Endothelial cell (in vitro differentiated cells): ENCODE data around the gene MROH8. TPM values are rescaled to one million over a fixed set of nuclear protein-coding genes. Genes with fewer than 3 reads are reported as not detected.

Source experiments
- DNase-seq: peaks from one replicate; pipeline ENCODE4 v3.0.0; 2021; ENCODE audit warnings: low spot score
- H3K27ac Mint-ChIP-seq: one replicate; pipeline ENCODE4 v1.8.0; 2021; ENCODE audit warnings: mixed read lengths, inconsistent platforms; ENCODE audit not compliant: unreplicated experiment
- H3K27me3 Mint-ChIP-seq: one replicate; pipeline ENCODE4 v1.8.0; 2021; ENCODE audit warnings: mild to moderate bottlenecking, moderate library complexity, mixed read lengths, inconsistent platforms; ENCODE audit not compliant: unreplicated experiment
- H3K36me3 Mint-ChIP-seq: one replicate; pipeline ENCODE4 v1.8.0; 2021; ENCODE audit warnings: mild to moderate bottlenecking, low read depth, mixed read lengths, inconsistent platforms; ENCODE audit not compliant: unreplicated experiment
- H3K4me1 Mint-ChIP-seq: one replicate; pipeline ENCODE4 v1.8.0; 2021; ENCODE audit warnings: mild to moderate bottlenecking, mixed read lengths, inconsistent platforms; ENCODE audit not compliant: unreplicated experiment
- H3K4me3 Mint-ChIP-seq: one replicate; pipeline ENCODE4 v1.8.0; 2021; ENCODE audit warnings: mild to moderate bottlenecking, mixed read lengths, inconsistent platforms; ENCODE audit not compliant: unreplicated experiment
- H3K9me3 Mint-ChIP-seq: one replicate; pipeline ENCODE4 v1.8.0; 2021; ENCODE audit warnings: mixed read lengths, inconsistent platforms; ENCODE audit not compliant: unreplicated experiment
- CTCF ChIP-seq: fragments of 200-600 bp; sonication (generic); IDR thresholded peaks from one replicate; pipeline ENCODE4 v1.5.0; 2021; ENCODE audit warnings: antibody characterized with exemption; ENCODE audit not compliant: unreplicated experiment
- total RNA-seq: library from RNA; stranded (reverse); fragmentation: NEBNext Ultra II Directional; extraction: Animal tissue kit (Norgen Biotek cat#: 25700); gene quantifications from one replicate; pipeline ENCODE4 v1.2.1, GENCODE V29; 2021; ENCODE audit not compliant: unreplicated experiment

Gene MROH8
- total RNA-seq, 1 donor from 2014 or later, result 4.3 TPM

- DNase-seq, result no peak
- H3K27me3 Mint-ChIP-seq, result no peaks in the 10 kb centered on the region
- H3K27ac Mint-ChIP-seq, result no peak overlapping the region
- no peaks in the 10 kb centered on the region for H3K9me3 Mint-ChIP-seq
- H3K4me1 Mint-ChIP-seq, result no peaks in the 10 kb centered on the region
- H3K4me3 Mint-ChIP-seq, result no peak overlapping the region
- peaks cover 38% of the 10 kb centered on the region for H3K36me3 Mint-ChIP-seq
- TF ChIP-seq CTCF, result no peak
Measured at GRCh38 chr20:37223053-37223452, 43.7 kb upstream of the MROH8 start.

DNA sequence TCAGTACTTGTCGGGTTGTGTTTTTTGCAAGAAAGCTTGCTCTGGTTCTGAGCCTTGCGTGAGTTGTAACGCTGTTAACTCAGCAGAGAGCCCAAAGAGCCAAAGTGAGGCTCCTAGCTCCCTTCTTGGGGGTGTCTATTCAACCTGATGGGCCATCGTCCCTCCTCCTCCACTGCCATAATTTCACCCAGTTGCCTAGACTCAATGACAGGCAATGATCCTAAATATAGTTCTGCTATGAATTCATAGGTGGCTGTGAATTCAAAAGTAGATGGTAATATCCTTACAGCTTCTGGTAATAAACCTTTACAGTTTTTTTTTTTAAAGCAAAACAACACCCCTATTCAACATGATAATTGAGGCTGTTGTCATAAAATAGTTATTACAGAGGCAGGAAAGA, 42.7 kb upstream of the MROH8 start:
- no peak for TF ChIP-seq CTCF
- H3K4me1 Mint-ChIP-seq, result no peaks in the 10 kb centered on the region
- peaks cover 31% of the 10 kb centered on the region for H3K36me3 Mint-ChIP-seq
- DNase-seq, result no peak
- H3K27me3 Mint-ChIP-seq, result no peaks in the 10 kb centered on the region
- no peaks in the 10 kb centered on the region for H3K9me3 Mint-ChIP-seq
- H3K4me3 Mint-ChIP-seq, result no peak overlapping the region
- no peak overlapping the region for H3K27ac Mint-ChIP-seq

DNA sequence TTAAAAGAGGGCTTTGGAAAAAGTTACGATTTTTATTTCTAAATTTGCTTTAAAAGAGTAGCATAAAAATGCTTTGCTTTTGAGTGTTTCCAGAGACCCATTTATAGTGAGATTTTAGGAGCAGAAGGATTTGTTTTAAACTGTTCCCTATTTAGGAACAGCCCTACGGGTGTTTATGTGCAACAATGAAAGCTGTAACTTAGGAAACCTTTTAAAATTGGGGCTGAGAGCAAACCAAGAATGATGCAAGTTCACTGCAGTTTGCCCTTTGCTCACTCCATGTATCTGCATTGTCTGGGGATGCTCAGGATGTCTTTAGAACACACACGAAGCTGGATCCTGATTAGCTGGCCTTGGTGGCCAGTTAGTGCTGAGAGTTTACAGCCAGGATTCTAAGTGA, 41.4 kb upstream of the MROH8 start:
- no peak overlapping the region for H3K4me3 Mint-ChIP-seq
- H3K27me3 Mint-ChIP-seq, result no peaks in the 10 kb centered on the region
- no peaks in the 10 kb centered on the region for H3K4me1 Mint-ChIP-seq
- no peak overlapping the region for H3K27ac Mint-ChIP-seq
- no peaks in the 10 kb centered on the region for H3K9me3 Mint-ChIP-seq
- TF ChIP-seq CTCF, result no peak
- no peak for DNase-seq
- peaks cover 30% of the 10 kb centered on the region for H3K36me3 Mint-ChIP-seq

DNA sequence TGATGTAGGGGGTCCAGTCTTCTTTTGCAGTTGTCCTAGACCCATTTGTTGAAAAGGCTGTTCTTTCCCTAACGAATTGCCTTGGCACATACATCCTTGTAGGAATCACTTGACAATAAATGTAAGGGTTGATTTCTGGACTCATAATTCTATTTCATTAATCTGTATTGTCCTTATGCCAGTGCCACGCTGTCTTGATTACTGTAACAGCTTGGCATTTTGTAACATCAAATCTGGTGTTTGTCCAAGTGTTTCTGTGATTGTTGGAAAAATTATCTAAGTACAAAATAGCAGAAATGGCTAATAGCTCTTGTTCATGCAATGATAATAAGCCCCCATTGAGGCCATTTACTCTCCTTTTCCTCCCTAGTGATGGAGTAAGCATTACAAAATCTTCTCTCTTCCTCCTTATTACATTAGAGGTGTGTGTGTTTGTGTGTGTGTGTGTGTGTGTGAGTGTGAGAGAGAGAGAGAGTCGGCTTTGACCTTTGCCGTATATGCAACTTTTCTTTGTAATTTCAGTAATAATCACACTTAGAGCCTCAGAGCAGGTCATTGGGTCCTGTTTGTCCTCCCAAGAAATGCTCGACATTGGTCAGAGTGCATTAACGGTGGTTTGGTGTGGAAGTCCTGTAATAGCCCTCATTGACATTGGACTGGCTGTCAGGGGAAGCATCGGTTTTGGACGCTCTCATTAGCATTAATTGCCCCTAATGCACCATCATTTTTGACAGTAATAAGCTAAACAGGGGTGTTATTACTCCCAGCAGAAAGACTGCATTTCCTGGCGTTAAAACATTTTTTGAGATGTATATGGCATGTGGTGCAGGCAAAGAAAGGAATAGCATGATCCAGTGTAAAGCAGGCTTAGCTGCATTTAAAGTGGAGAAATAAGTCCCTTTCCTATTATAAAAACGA, 40.7 kb upstream of the MROH8 start:
- H3K4me3 Mint-ChIP-seq, result no peak overlapping the region
- no peak overlapping the region for H3K27ac Mint-ChIP-seq
- no peaks in the 10 kb centered on the region for H3K4me1 Mint-ChIP-seq
- H3K9me3 Mint-ChIP-seq, result no peaks in the 10 kb centered on the region
- DNase-seq, result no peak
- TF ChIP-seq CTCF, result no peak
- no peaks in the 10 kb centered on the region for H3K27me3 Mint-ChIP-seq
- H3K36me3 Mint-ChIP-seq, result peaks cover 24% of the 10 kb centered on the region

DNA sequence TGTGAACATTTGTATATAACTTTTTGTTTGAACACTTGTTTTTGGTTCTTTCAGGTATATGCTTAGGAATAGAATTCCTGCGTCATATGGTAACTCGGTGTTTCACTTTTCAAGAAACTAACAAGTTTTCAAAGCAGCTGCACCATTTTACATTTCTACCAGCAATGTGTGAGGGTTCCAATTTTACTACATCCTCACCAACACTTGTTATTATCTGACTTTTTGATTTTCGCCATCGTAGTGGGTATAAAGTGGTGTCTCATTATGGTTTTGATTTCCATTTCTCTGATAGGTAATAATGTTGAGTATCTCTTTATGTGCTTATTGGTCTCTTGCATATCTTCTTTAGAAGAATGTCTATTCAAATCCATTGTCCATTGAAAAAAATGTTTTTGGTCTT, 39.6 kb upstream of the MROH8 start:
- H3K4me1 Mint-ChIP-seq, result no peaks in the 10 kb centered on the region
- H3K27me3 Mint-ChIP-seq, result no peaks in the 10 kb centered on the region
- peaks cover 18% of the 10 kb centered on the region for H3K36me3 Mint-ChIP-seq
- H3K4me3 Mint-ChIP-seq, result no peak overlapping the region
- TF ChIP-seq CTCF, result no peak
- H3K27ac Mint-ChIP-seq, result no peak overlapping the region
- no peaks in the 10 kb centered on the region for H3K9me3 Mint-ChIP-seq
- no peak for DNase-seq
